Immature natural killer cell (primary cell): ENCODE measurements around the gene PTTG1IP. TPM values are rescaled to one million over a fixed set of nuclear protein-coding genes. Genes with fewer than 3 reads are reported as not detected.

Experiments
- DNase-seq, 3 donors: peaks; one replicate each; pipeline ENCODE4 v3.0.0; 2022; ENCODE audit warnings: mixed read lengths in 1 of 3
- H3K27ac Mint-ChIP-seq, 6 donors: one replicate each; pipeline ENCODE4 v1.8.0; 2020; ENCODE audit warnings: mixed read lengths in 6 of 6, mild to moderate bottlenecking in 5 of 6, inconsistent platforms in 4 of 6, moderate library complexity in 3 of 6
- H3K27me3 Mint-ChIP-seq, 3 donors: one replicate each; pipeline ENCODE4 v1.8.0; 2020 to 2021; ENCODE audit warnings: low read depth in 3 of 3, mild to moderate bottlenecking in 3 of 3, mixed read lengths in 3 of 3, moderate library complexity in 3 of 3, inconsistent platforms in 1 of 3
- H3K36me3 Mint-ChIP-seq, 3 donors: one replicate each; pipeline ENCODE4 v1.8.0; 2020; ENCODE audit warnings: mixed read lengths in 3 of 3, inconsistent platforms in 2 of 3, mild to moderate bottlenecking in 2 of 3
- H3K4me1 Mint-ChIP-seq, 2 donors: one replicate each; pipeline ENCODE4 v1.8.0; 2020; ENCODE audit warnings: inconsistent platforms in 2 of 2, mild to moderate bottlenecking in 2 of 2, mixed read lengths in 2 of 2, moderate library complexity in 1 of 2
- H3K4me3 Mint-ChIP-seq, 5 donors: one replicate each; pipeline ENCODE4 v1.8.0; 2020; ENCODE audit warnings: mild to moderate bottlenecking in 5 of 5, mixed read lengths in 5 of 5, inconsistent platforms in 3 of 5, moderate library complexity in 3 of 5
- H3K9me3 Mint-ChIP-seq, 6 donors: one replicate each; pipeline ENCODE4 v1.8.0; 2020; ENCODE audit warnings: mild to moderate bottlenecking in 6 of 6, mixed read lengths in 6 of 6, inconsistent platforms in 4 of 6, moderate library complexity in 3 of 6
- polyA plus RNA-seq, 3 donors: library from polyadenylated mRNA; unstranded; fragments of 300-500 nt; fragmentation: Illumina TruSeq; gene quantifications; one replicate each; pipeline ENCODE4 v1.2.3, GENCODE V29; 2021

The PTTG1IP gene
- polyA plus RNA-seq, 3 donors from 2014 or later = 67.7 to 103 (median 92.9) TPM

- Mint-ChIP-seq H3K9me3 (no peaks in the 10 kb centered on the region), H3K27me3 (peaks cover 3 to 9% (median 5%) of the 10 kb centered on the region in 3 donors), H3K36me3 (peaks cover 7 to 15% (median 9%) of the 10 kb centered on the region in 3 donors), H3K4me3 (peak within 1 kb of the TSS; percentile 91 to 98 (median 97)), H3K4me1 (peaks cover 26 to 47% of the 10 kb centered on the region in 2 donors), H3K27ac (peak within 1 kb of the TSS; percentile 82 to 95 (median 89))
- DNase-seq = peak; percentile 86 to 90 (median 88)
Observed at GRCh38 chr21:44801468-44802395, 71.8 kb downstream of the PTTG1IP start, which contains the start of gene UBE2G2. Gene UBE2G2, minus strand, starts transcription at chr21:44801820. Its CDS starts 72 bp downstream, at chr21:44801748.

- Mint-ChIP-seq H3K4me3 (peak overlapping the region; percentile 91 to 98 (median 97)), H3K9me3 (no peaks in the 10 kb centered on the region), H3K27me3 (peaks cover 3 to 8% (median 5%) of the 10 kb centered on the region in 3 donors), H3K36me3 (peaks cover 8 to 14% (median 9%) of the 10 kb centered on the region in 3 donors), H3K4me1 (peaks cover 28 to 48% of the 10 kb centered on the region in 2 donors), H3K27ac (peak overlapping the region; percentile 82 to 95 (median 89))
- DNase-seq = peak; percentile 17 to 31 (median 18)
Observed at GRCh38 chr21:44800971-44801467, 72.5 kb downstream of the PTTG1IP start.

GRCh38 chr21:44800103-44800502 is 73.4 kb downstream of the PTTG1IP start:
- Mint-ChIP-seq H3K4me3 (peak overlapping the region; percentile 91 to 98 (median 97)), H3K36me3 (peaks cover 3 to 9% (median 8%) of the 10 kb centered on the region in 3 donors), H3K4me1 (peaks cover 28 to 48% of the 10 kb centered on the region in 2 donors), H3K9me3 (no peaks in the 10 kb centered on the region), H3K27me3 (peaks cover 3 to 8% (median 5%) of the 10 kb centered on the region in 3 donors), H3K27ac (peak overlapping the region in 3 of 6 donors; percentile 29 to 82 (median 29))
- no peak for DNase-seq

GRCh38 chr21:44799646-44800045 is 73.8 kb downstream of the PTTG1IP start:
- Mint-ChIP-seq H3K4me1 (peaks cover 28 to 48% of the 10 kb centered on the region in 2 donors), H3K4me3 (peak overlapping the region; percentile 65 to 98 (median 97)), H3K27me3 (peaks cover 3 to 8% (median 5%) of the 10 kb centered on the region in 3 donors), H3K9me3 (no peaks in the 10 kb centered on the region), H3K27ac (peak overlapping the region in 3 of 6 donors; percentile 29 to 72 (median 29)), H3K36me3 (peaks cover 0 to 8% (median 5%) of the 10 kb centered on the region in 3 donors)
- DNase-seq = no peak

Other genes with a start within 250 kb of the PTTG1IP start
- gene KRTAP10-9, start 246.6 kb downstream of the PTTG1IP start, polyA plus RNA-seq = not detected
- not detected for gene KRTAP10-10, start 236.3 kb downstream of the PTTG1IP start, polyA plus RNA-seq
- not detected for gene KRTAP10-11, start 227.3 kb downstream of the PTTG1IP start, polyA plus RNA-seq
- not detected for gene KRTAP12-4, start 219.0 kb downstream of the PTTG1IP start, polyA plus RNA-seq
- 1 to 10 TPM in 1 of 3 donors, not detected in 2; 1.3 TPM for gene KRTAP12-3, start 215.8 kb downstream of the PTTG1IP start, polyA plus RNA-seq
- gene KRTAP12-2, start 206.8 kb downstream of the PTTG1IP start, polyA plus RNA-seq = not detected
- gene KRTAP12-1, start 191.5 kb downstream of the PTTG1IP start, polyA plus RNA-seq = not detected
- gene KRTAP10-12, start 176.5 kb downstream of the PTTG1IP start, polyA plus RNA-seq = not detected
- gene TSPEAR, start 162.1 kb downstream of the PTTG1IP start, polyA plus RNA-seq = not detected
- gene UBE2G2, start 71.9 kb downstream of the PTTG1IP start, polyA plus RNA-seq = 10 to 100 TPM; 43.6 to 62.9 (median 56.2) TPM
- gene SUMO3, start 55.6 kb downstream of the PTTG1IP start, polyA plus RNA-seq = 10 to 100 TPM; 85.2 to 95.7 (median 87.4) TPM
- 1,000 to 10,000 TPM; 1,416 to 2,161 (median 1,452) TPM for gene ITGB2, start 47.2 kb upstream of the PTTG1IP start, polyA plus RNA-seq
- 10 to 100 TPM in 2 of 3 donors, 1 to 10 TPM in 1; 7.1 to 12.4 (median 11.3) TPM for gene SLX9, start 66.3 kb upstream of the PTTG1IP start, polyA plus RNA-seq
- gene ADARB1, start 200.9 kb upstream of the PTTG1IP start, polyA plus RNA-seq = 1 to 10 TPM; 3.0 to 4.5 (median 3.4) TPM